H1 (cell line): ENCODE measurements around the gene KDSR. TPM values are rescaled to one million over a fixed set of nuclear protein-coding genes. Genes with fewer than 3 reads are reported as not detected.

Experiments
- CTCF ChIA-PET: fragments of 300-600 bp; sonication (Branson Sonifier 250); formaldehyde crosslinking; loops from one replicate; lab custom pipeline; 2021; ENCODE audit not compliant: partially characterized antibody; lab: Charles Lee
- POLR2A ChIA-PET: fragments of 300-600 bp; sonication (Branson Sonifier 250); formaldehyde crosslinking; loops from one replicate; lab custom pipeline; 2021; ENCODE audit warnings: inconsistent platforms; ENCODE audit not compliant: partially characterized antibody; lab: Charles Lee
- DNase-seq, 2 experiments: peaks; one replicate each; pipeline versions ENCODE4 v3.0.0 to v3.0.0-alpha.2; 2010 to 2022; ENCODE audit warnings: low spot score in 2 of 2, low read depth in 1 of 2, mixed read lengths in 1 of 2
- FAIRE-seq: peaks from 2 replicates; lab custom pipeline; 2011; peaks lifted over from hg19 to GRCh38; lab: Jason Lieb, UNC
- H2AFZ ChIP-seq: 2 replicates; pipeline ENCODE4 v1.8.1; 2012; ENCODE audit warnings: low read length, inconsistent platforms
- H2AK5ac ChIP-seq: 2 replicates; pipeline ENCODE4 v1.6.1; 2013; ENCODE audit warnings: low read depth, low read length
- H2BK120ac ChIP-seq: replicated peaks from 2 replicates; pipeline ENCODE3; 2013; ENCODE audit warnings: low read depth, low read length, inconsistent platforms
- H2BK12ac ChIP-seq: 2 replicates; pipeline ENCODE4 v1.6.1; 2013; ENCODE audit warnings: low read depth, low read length
- H2BK15ac ChIP-seq: 2 replicates; pipeline ENCODE4 v1.6.1; 2013; ENCODE audit warnings: low read length
- H2BK20ac ChIP-seq: 2 replicates; pipeline ENCODE4 v1.6.1; 2013; ENCODE audit warnings: low read length
- H2BK5ac ChIP-seq: 2 replicates; pipeline ENCODE4 v1.6.1; 2013; ENCODE audit warnings: low read depth, low read length
- H3K14ac ChIP-seq: 2 replicates; pipeline ENCODE4 v1.6.1; 2013; ENCODE audit warnings: inconsistent platforms; ENCODE audit not compliant: insufficient read length
- H3K18ac ChIP-seq: 2 replicates; pipeline ENCODE4 v1.6.1; 2013; ENCODE audit warnings: low read length; ENCODE audit errors: extremely low read depth
- H3K23ac ChIP-seq: 2 replicates; pipeline ENCODE4 v1.6.1; 2013; ENCODE audit warnings: inconsistent platforms; ENCODE audit not compliant: insufficient read length
- H3K23me2 ChIP-seq: 2 replicates; pipeline ENCODE4 v1.6.1; 2013; ENCODE audit warnings: low read depth, low read length
- H3K27ac ChIP-seq: 2 replicates; pipeline ENCODE4 v1.6.1; 2011; ENCODE audit warnings: low read depth, low read length, inconsistent platforms
- H3K27me3 ChIP-seq, 4 experiments: replicated peaks in 1 of 4; 1 replicate in 1 of 4; 2 replicates in 3 of 4; pipeline versions ENCODE4 v1.6.1 to v1.8.1; 2011 to 2013; ENCODE audit warnings: low read length in 3 of 4, mild to moderate bottlenecking in 3 of 4, inconsistent platforms in 2 of 4, mixed read lengths in 2 of 4, moderate library complexity in 1 of 4; ENCODE audit not compliant: control insufficient read depth in 3 of 4, insufficient read depth in 3 of 4; ENCODE audit errors: extremely low read depth in 1 of 4
- H3K36me3 ChIP-seq, 4 experiments: 2 replicates each; pipeline versions ENCODE4 v1.6.1 to v1.8.1; 2011 to 2013; ENCODE audit warnings: mild to moderate bottlenecking in 4 of 4, low read length in 3 of 4, moderate library complexity in 2 of 4, control low read depth in 1 of 4, inconsistent platforms in 1 of 4; ENCODE audit not compliant: insufficient read depth in 4 of 4, control insufficient read depth in 2 of 4
- H3K4ac ChIP-seq: replicated peaks from 2 replicates; pipeline ENCODE3; 2013; ENCODE audit warnings: low read length, low read depth, mixed read lengths, inconsistent platforms; ENCODE audit not compliant: insufficient read length
- H3K4me1 ChIP-seq, 4 experiments: replicated peaks in 1 of 4; 1 replicate in 1 of 4; 2 replicates in 3 of 4; pipeline versions ENCODE4 v1.6.1 to v1.8.1; 2011 to 2013; ENCODE audit warnings: low read length in 3 of 4, inconsistent platforms in 2 of 4, mixed read lengths in 1 of 4; ENCODE audit not compliant: insufficient read depth in 4 of 4, control insufficient read depth in 3 of 4
- H3K4me2 ChIP-seq, 2 experiments: 2 replicates each; pipeline versions ENCODE4 v1.6.1 to v1.8.1; 2011 to 2013; ENCODE audit warnings: low read depth in 2 of 2, low read length in 2 of 2, control low read depth in 1 of 2, inconsistent platforms in 1 of 2, mild to moderate bottlenecking in 1 of 2; ENCODE audit not compliant: insufficient read depth in 1 of 2
- H3K4me3 ChIP-seq, 4 experiments: fragments of 200-600, 300-600 bp in 1 of 4; sonication (generic), shearing (Covaris generic), sonication (Bioruptor Twin) in 1 of 4; 2 replicates each; pipeline versions ENCODE4 v1.5.1 to v1.8.1; 2011 to 2016; ENCODE audit warnings: low read length in 4 of 4, low read depth in 3 of 4, control low read depth in 2 of 4, inconsistent platforms in 2 of 4, mild to moderate bottlenecking in 2 of 4, mixed read lengths in 1 of 4, moderate library complexity in 1 of 4; ENCODE audit not compliant: insufficient read depth in 2 of 4; ENCODE audit errors: extremely low read depth in 1 of 4
- H3K56ac ChIP-seq: replicated peaks from 2 replicates; pipeline ENCODE3; 2013; ENCODE audit warnings: low read depth, mild to moderate bottlenecking, mixed read lengths, low read length, inconsistent platforms; ENCODE audit not compliant: insufficient read length
- H3K79me1 ChIP-seq: 2 replicates; pipeline ENCODE4 v1.6.1; 2013; ENCODE audit warnings: low read depth, low read length, control low read depth
- H3K79me2 ChIP-seq, 2 experiments: 2 replicates each; pipeline versions ENCODE4 v1.6.1 to v1.8.1; 2012 to 2013; ENCODE audit warnings: low read length in 2 of 2, mild to moderate bottlenecking in 2 of 2, inconsistent platforms in 1 of 2; ENCODE audit not compliant: insufficient read depth in 2 of 2, control insufficient read depth in 1 of 2
- H3K9ac ChIP-seq, 4 experiments: replicated peaks in 1 of 4; 1 replicate in 1 of 4; 2 replicates in 3 of 4; pipeline versions ENCODE4 v1.6.1 to v1.8.1; 2011 to 2013; ENCODE audit warnings: low read depth in 3 of 4, low read length in 3 of 4, control low read depth in 2 of 4, mild to moderate bottlenecking in 2 of 4, moderate library complexity in 2 of 4, inconsistent platforms in 1 of 4; ENCODE audit errors: extremely low read depth in 1 of 4
- H3K9me3 ChIP-seq, 2 experiments: 2 replicates each; pipeline versions ENCODE4 v1.6.1 to v1.8.1; 2012 to 2013; ENCODE audit warnings: mild to moderate bottlenecking in 2 of 2, moderate library complexity in 2 of 2, control low read depth in 1 of 2, inconsistent platforms in 1 of 2, low read depth in 1 of 2, low read length in 1 of 2, mixed read lengths in 1 of 2; ENCODE audit not compliant: insufficient read depth in 2 of 2
- H4K20me1 ChIP-seq, 2 experiments: replicated peaks in 1 of 2; 2 replicates each; pipeline versions ENCODE3 to v1.8.1; 2011 to 2013; ENCODE audit warnings: inconsistent platforms in 2 of 2, low read length in 2 of 2, mild to moderate bottlenecking in 1 of 2; ENCODE audit not compliant: insufficient read depth in 2 of 2, control insufficient read depth in 1 of 2
- H4K5ac ChIP-seq: 2 replicates; pipeline ENCODE4 v1.6.1; 2013; ENCODE audit warnings: low read length, low read depth, mixed read lengths, inconsistent platforms; ENCODE audit not compliant: insufficient read length
- H4K8ac ChIP-seq: 2 replicates; pipeline ENCODE4 v1.8.0; 2013; ENCODE audit warnings: mild to moderate bottlenecking, moderate library complexity, low read length, inconsistent platforms; ENCODE audit not compliant: insufficient read depth; ENCODE audit errors: extremely low read depth
- H4K91ac ChIP-seq: replicated peaks from 2 replicates; pipeline ENCODE3; 2013; ENCODE audit warnings: low read length, mixed read lengths, inconsistent platforms; ENCODE audit not compliant: insufficient read length
- BRCA1 ChIP-seq: IDR thresholded peaks from 2 replicates; pipeline ENCODE4 v1.6.1; 2012; ENCODE audit warnings: low read depth, low read length, improper control_type of control experiment
- CBX8 ChIP-seq: fragments of 300-800, 300-1000 bp; sonication (generic); IDR thresholded peaks from 2 replicates; pipeline ENCODE4 v1.7.1; 2016; ENCODE audit warnings: low read depth, low read length, borderline replicate concordance
- CHD1 ChIP-seq: IDR thresholded peaks from 2 replicates; pipeline ENCODE4 v1.6.1; 2012; ENCODE audit warnings: low read depth, low read length, improper control_type of control experiment
- EGR1 ChIP-seq: IDR thresholded peaks from 2 replicates; pipeline ENCODE4 v1.6.1; 2011; ENCODE audit warnings: low read depth, low read length, borderline replicate concordance
- EP300 ChIP-seq, 2 experiments: IDR thresholded peaks; 1 replicate in 1 of 2; 2 replicates in 1 of 2; pipeline ENCODE4 v1.6.1; 2011 to 2012; ENCODE audit warnings: low read depth in 2 of 2, low read length in 2 of 2, mild to moderate bottlenecking in 2 of 2, borderline replicate concordance in 1 of 2, inconsistent platforms in 1 of 2, moderate library complexity in 1 of 2
- KDM5A ChIP-seq: fragments of 200-600 bp; IDR thresholded peaks from 2 replicates; pipeline ENCODE4 v1.7.1; 2012; ENCODE audit warnings: mild to moderate bottlenecking, low read length, inconsistent platforms, mixed read lengths
- MAX ChIP-seq: IDR thresholded peaks from 2 replicates; pipeline ENCODE4 v1.6.1; 2012; ENCODE audit warnings: inconsistent platforms
- RXRA ChIP-seq: IDR thresholded peaks from 2 replicates; pipeline ENCODE4 v1.6.1; 2011; ENCODE audit warnings: low read depth, mild to moderate bottlenecking, low read length, moderate library complexity; ENCODE audit not compliant: insufficient read depth
- SIX5 ChIP-seq: IDR thresholded peaks from 2 replicates; pipeline ENCODE4 v1.6.1; 2011; ENCODE audit warnings: mild to moderate bottlenecking, low read depth, low read length
- SRF ChIP-seq: IDR thresholded peaks from 2 replicates; pipeline ENCODE4 v1.6.1; 2011; ENCODE audit warnings: mild to moderate bottlenecking, low read depth, low read length, moderate library complexity
- TAF1 ChIP-seq: IDR thresholded peaks from 2 replicates; pipeline ENCODE4 v1.6.1; 2011; ENCODE audit warnings: mild to moderate bottlenecking, low read depth, low read length
- TAF7 ChIP-seq: optimal IDR thresholded peaks from 2 replicates; pipeline ENCODE3; 2011; ENCODE audit warnings: low read depth, mild to moderate bottlenecking, inconsistent platforms, low read length, moderate library complexity, borderline replicate concordance
- YY1 ChIP-seq: IDR thresholded peaks from 2 replicates; pipeline ENCODE4 v1.6.1; 2011; ENCODE audit warnings: low read depth, mild to moderate bottlenecking, low read length
- ZNF274 ChIP-seq: IDR thresholded peaks from 2 replicates; pipeline ENCODE4 v1.7.0; 2012; ENCODE audit warnings: low read length, borderline replicate concordance; ENCODE audit errors: extremely low read depth
- WGBS, 2 experiments: shearing (Covaris generic) in 1 of 2; methylation state at CpG; one replicate each; pipeline versions ENCODE4 v1.1.6 to v1.1.7; 2013 to 2015; ENCODE audit warnings: low lambda C conversion rate in 2 of 2, mixed read lengths in 2 of 2, inconsistent platforms in 1 of 2, low coverage in 1 of 2, missing lambda C conversion rate in 1 of 2; ENCODE audit not compliant: insufficient replicate concordance in 2 of 2, insufficient coverage in 1 of 2, insufficient read length in 1 of 2; ENCODE audit errors: extremely low coverage in 1 of 2, missing lambda C conversion rate in 1 of 2; 5-methylcytosine and 5-hydroxymethylcytosine counted together
- polyA plus RNA-seq, 7 experiments: library from polyadenylated mRNA; depleted of rRNA in 3 of 7; stranded (reverse) in 5 of 7; unstranded in 2 of 7; fragments of >200 nt in 5 of 7; fragments of 200-250 nt in 2 of 7; gene quantifications; 1 replicate in 5 of 7; 2 replicates in 1 of 7; 4 replicates in 1 of 7; pipeline versions ENCODE4 v1.2.1 to v1.2.3, GENCODE V29; 2011 to 2013; ENCODE audit warnings: missing spikeins in 2 of 7, mixed read lengths in 2 of 7
- total RNA-seq: library from RNA; stranded (reverse); fragmentation: NEBNext Ultra II Directional; extraction: Animal tissue kit (Norgen Biotek cat#: 25700); gene quantifications from 2 replicates; pipeline ENCODE4 v1.2.1, GENCODE V29; 2021

KDSR gene
- total and polyA plus RNA-seq, 2 of the 8 experiments (the other 6 are each of a cell fraction or from before 2014, with no cell fraction given) = 12.4 to 50.5 TPM

- Histone ChIP-seq H3K18ac (no peak overlapping the region), H3K56ac (no peak overlapping the region), H3K14ac (no peak overlapping the region), H3K79me1 (no peaks in the 10 kb centered on the region), H2AK5ac (no peak overlapping the region), H2BK5ac (no peak overlapping the region), H2BK15ac (no peak overlapping the region), H4K91ac (no peak overlapping the region), H3K79me2 (no peaks in the 10 kb centered on the region), H3K23ac (no peak overlapping the region), H3K9ac (no peak overlapping the region), H2BK20ac (no peak overlapping the region), H3K4me1 (no peaks in the 10 kb centered on the region), H3K36me3 (peaks cover 3 to 54% (median 30%) of the 10 kb centered on the region in 4 experiments; a peak in 7 of 8 replicates), H3K27ac (no peak overlapping the region), H3K4me2 (no peak overlapping the region), H3K4me3 (no peak overlapping the region), H2BK120ac (no peak overlapping the region), H3K23me2 (no peaks in the 10 kb centered on the region; the same call in 1 of the 2 replicates), H3K27me3 (no peaks in the 10 kb centered on the region), H2BK12ac (no peak overlapping the region), H4K20me1 (no peaks in the 10 kb centered on the region), H2AFZ (no peak overlapping the region), H4K8ac (no peak overlapping the region), H3K4ac (no peak overlapping the region), H3K9me3 (no peaks in the 10 kb centered on the region), H4K5ac (no peak overlapping the region)
- WGBS, 2 experiments = 87% methylated on average over 7 of the region's 7 CpGs; no CpG with 5 or more reads in 1 of the 2 experiments
- no peak for TF ChIP-seq RXRA
- TF ChIP-seq SIX5 = no peak
- no peak for TF ChIP-seq EP300 (IDR thresholded peaks at IDR 0.05; ENCODE audit: borderline replicate concordance in 1 of 2, low read depth in 2 of 2, low read length in 2 of 2)
- no peak for TF ChIP-seq TAF7
- no peak for TF ChIP-seq SRF
- no peak for TF ChIP-seq CBX8
- TF ChIP-seq KDM5A = no peak
- no peak for TF ChIP-seq EGR1
- TF ChIP-seq BRCA1 = no peak
- TF ChIP-seq YY1 = no peak
- TF ChIP-seq CHD1 = no peak
- TF ChIP-seq ZNF274 = no peak
- no peak for TF ChIP-seq MAX
- TF ChIP-seq TAF1 = no peak
- ChIA-PET POLR2A (no interaction called here), CTCF (interaction anchor here (0.8 to 1.3 kb wide), 2 partner anchors 11 to 23 kb away, joined by 3 read pairs; no protein-coding TSS in a partner anchor)
- FAIRE-seq (no peak), DNase-seq (no peak)
Observed at GRCh38 chr18:63346031-63346430, 21.0 kb downstream of the KDSR start.
